C4-2B (cell line): ENCODE results near the gene GATAD2B.

ENCODE experiments used
- ZFX ChIP-seq: fragments of 450-650 bp; IDR thresholded peaks from 2 replicates; pipeline ENCODE4 v1.6.1; 2017
- TF ChIP-seq, protein P1 (sequence below): fragments of 450-650 bp; conservative IDR thresholded peaks from 2 replicates; pipeline ENCODE4 v1.5.1; 2017; ENCODE audit warnings: mild to moderate bottlenecking

DNA sequence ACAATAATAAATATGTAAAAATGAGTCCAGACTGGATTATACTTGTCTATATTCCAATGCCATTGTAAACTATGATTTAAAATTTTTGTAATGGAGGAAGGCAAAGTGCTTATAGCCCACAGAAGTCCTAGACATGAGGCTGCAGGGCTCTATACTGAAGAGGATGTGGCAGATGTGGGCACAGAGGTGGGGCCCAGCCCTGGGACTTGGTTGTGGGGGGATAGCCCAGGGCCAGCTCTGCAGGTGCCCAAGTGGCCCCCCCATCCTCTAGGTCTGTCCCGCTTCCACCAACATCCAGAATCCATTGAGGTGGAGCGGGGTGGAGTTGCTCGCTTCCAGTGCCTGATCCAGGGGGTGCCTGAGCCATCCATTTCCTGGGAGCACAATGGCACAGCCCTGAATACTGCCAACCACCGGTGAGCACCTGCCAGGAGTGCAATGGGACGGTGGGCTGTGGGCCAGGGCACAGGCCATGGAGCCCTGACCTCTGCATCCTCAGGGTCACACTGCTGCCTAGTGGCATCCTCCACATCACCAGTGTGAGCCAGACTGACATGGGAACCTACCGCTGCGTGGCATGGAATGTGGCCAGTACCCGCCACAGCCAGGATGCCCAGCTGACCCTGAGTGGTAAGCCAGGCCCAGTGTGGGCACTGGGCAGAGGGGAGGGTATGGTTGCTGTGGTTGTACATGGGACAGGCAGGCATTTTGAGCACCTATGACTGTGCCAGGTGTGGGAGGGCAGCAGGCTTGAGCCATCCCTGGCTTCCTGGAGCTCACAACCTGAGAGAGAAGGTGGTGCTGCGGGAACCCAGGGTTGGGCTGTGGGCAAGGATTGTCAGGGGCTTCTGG lies 126.6 kb downstream of the GATAD2B start:
- TF ChIP-seq, protein P1, sequence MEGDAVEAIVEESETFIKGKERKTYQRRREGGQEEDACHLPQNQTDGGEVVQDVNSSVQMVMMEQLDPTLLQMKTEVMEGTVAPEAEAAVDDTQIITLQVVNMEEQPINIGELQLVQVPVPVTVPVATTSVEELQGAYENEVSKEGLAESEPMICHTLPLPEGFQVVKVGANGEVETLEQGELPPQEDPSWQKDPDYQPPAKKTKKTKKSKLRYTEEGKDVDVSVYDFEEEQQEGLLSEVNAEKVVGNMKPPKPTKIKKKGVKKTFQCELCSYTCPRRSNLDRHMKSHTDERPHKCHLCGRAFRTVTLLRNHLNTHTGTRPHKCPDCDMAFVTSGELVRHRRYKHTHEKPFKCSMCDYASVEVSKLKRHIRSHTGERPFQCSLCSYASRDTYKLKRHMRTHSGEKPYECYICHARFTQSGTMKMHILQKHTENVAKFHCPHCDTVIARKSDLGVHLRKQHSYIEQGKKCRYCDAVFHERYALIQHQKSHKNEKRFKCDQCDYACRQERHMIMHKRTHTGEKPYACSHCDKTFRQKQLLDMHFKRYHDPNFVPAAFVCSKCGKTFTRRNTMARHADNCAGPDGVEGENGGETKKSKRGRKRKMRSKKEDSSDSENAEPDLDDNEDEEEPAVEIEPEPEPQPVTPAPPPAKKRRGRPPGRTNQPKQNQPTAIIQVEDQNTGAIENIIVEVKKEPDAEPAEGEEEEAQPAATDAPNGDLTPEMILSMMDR = no peak
- no peak for TF ChIP-seq ZFX
